WTC11 (cell line): Measurements from ENCODE around the gene PI4K2A.

Source experiments
- GRHL2 ChIP-seq: fragments of 250-450 bp; sonication (Bioruptor Pico); IDR thresholded peaks from 2 replicates; pipeline ENCODE4 v1.8.0; 2022; ENCODE audit warnings: mild to moderate bottlenecking, moderate library complexity; ENCODE audit not compliant: insufficient replicate concordance, severe bottlenecking
- HMGXB4 ChIP-seq: sonication (generic); formaldehyde crosslinking; IDR thresholded peaks from 2 replicates; pipeline ENCODE4 v1.8.1; 2023; ENCODE audit warnings: mild to moderate bottlenecking, moderate library complexity, missing genetic modification reagents
- IRF2 ChIP-seq: sonication (generic); formaldehyde crosslinking; IDR thresholded peaks from 2 replicates; pipeline ENCODE4 v1.8.0; 2022; ENCODE audit warnings: low read depth, missing genetic modification reagents, borderline replicate concordance
- RELA ChIP-seq: sonication (generic); formaldehyde crosslinking; IDR thresholded peaks from 2 replicates; pipeline ENCODE4 v1.8.1; 2022; ENCODE audit warnings: missing genetic modification reagents, mild to moderate bottlenecking, borderline replicate concordance
- TEAD1 ChIP-seq: sonication (generic); formaldehyde crosslinking; IDR thresholded peaks from 2 replicates; pipeline ENCODE4 v1.8.0; 2022; ENCODE audit warnings: mild to moderate bottlenecking, missing genetic modification reagents
- TEAD4 ChIP-seq: sonication (generic); formaldehyde crosslinking; IDR thresholded peaks from 2 replicates; pipeline ENCODE4 v1.8.0; 2022; ENCODE audit warnings: mild to moderate bottlenecking, missing genetic modification reagents
- TF ChIP-seq, protein P1 (sequence below): sonication (generic); formaldehyde crosslinking; IDR thresholded peaks from 2 replicates; pipeline ENCODE4 v1.8.0; 2022; ENCODE audit warnings: mild to moderate bottlenecking, missing genetic modification reagents
- TF ChIP-seq, protein P2 (sequence below): fragments of 200-600 bp; IDR thresholded peaks from 2 replicates; pipeline ENCODE4 v1.8.0; 2022; ENCODE audit warnings: antibody characterized with exemption

DNA sequence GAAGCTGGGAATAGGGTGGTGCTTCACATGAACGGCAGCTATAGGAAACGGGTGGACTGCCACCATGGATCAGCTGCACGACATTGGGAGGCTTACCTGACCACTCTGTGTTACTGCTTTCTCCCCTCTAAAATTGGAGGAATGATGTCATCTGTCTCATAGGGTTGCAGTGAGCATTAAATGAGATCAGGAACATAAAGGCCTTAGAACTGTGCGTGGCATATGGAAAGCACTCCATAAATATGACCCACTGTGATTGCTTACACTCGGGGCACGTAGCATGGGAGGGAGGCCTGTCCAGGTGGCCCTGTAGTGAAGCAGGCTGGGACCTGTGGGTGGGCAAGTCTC, 41.2 kb upstream of the PI4K2A start:
- no peak for TF ChIP-seq RELA (CRISPR knock-in tag)
- TF ChIP-seq, protein P1, sequence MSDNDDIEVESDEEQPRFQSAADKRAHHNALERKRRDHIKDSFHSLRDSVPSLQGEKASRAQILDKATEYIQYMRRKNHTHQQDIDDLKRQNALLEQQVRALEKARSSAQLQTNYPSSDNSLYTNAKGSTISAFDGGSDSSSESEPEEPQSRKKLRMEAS (CRISPR knock-in tag): no peak
- TF ChIP-seq, protein P2, sequence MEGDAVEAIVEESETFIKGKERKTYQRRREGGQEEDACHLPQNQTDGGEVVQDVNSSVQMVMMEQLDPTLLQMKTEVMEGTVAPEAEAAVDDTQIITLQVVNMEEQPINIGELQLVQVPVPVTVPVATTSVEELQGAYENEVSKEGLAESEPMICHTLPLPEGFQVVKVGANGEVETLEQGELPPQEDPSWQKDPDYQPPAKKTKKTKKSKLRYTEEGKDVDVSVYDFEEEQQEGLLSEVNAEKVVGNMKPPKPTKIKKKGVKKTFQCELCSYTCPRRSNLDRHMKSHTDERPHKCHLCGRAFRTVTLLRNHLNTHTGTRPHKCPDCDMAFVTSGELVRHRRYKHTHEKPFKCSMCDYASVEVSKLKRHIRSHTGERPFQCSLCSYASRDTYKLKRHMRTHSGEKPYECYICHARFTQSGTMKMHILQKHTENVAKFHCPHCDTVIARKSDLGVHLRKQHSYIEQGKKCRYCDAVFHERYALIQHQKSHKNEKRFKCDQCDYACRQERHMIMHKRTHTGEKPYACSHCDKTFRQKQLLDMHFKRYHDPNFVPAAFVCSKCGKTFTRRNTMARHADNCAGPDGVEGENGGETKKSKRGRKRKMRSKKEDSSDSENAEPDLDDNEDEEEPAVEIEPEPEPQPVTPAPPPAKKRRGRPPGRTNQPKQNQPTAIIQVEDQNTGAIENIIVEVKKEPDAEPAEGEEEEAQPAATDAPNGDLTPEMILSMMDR: no peak
- TF ChIP-seq TEAD4 (CRISPR knock-in tag): no peak
- no peak for TF ChIP-seq TEAD1 (CRISPR knock-in tag)
- no peak for TF ChIP-seq HMGXB4 (CRISPR knock-in tag)
- no peak for TF ChIP-seq GRHL2 (CRISPR knock-in tag)
- TF ChIP-seq IRF2 (CRISPR knock-in tag): no peak
